Endothelial cell of umbilical vein (primary cell): ENCODE results near the gene SLC46A1. TPM values are rescaled to one million over a fixed set of nuclear protein-coding genes. Genes with fewer than 3 reads are reported as not detected.

ENCODE experiments used
- BruUV-seq: library from RNA; stranded (reverse); fragments of 400-500 nt; replicated peaks from 2 replicates; lab custom pipeline; 2021; lab: Mats Ljungman, UMichigan
- CTCF ChIA-PET: fragments of 300-600, 350-600 bp; sonication (Branson Sonifier 250); formaldehyde crosslinking; loops from one replicate; lab custom pipeline; 2021; ENCODE audit warnings: antibody characterized with exemption, inconsistent platforms; lab: Charles Lee
- POLR2A ChIA-PET: fragments of 300-600, 350-600 bp; sonication (Branson Sonifier 250); formaldehyde crosslinking; loops from one replicate; lab custom pipeline; 2021; ENCODE audit warnings: antibody characterized with exemption, inconsistent platforms; lab: Charles Lee
- DNase-seq: peaks from one replicate; pipeline ENCODE4 v3.0.0-alpha.2; 2011; ENCODE audit warnings: low read depth, low spot score
- FAIRE-seq: peaks from 2 replicates; lab custom pipeline; 2011; peaks lifted over from hg19 to GRCh38; lab: Jason Lieb, UNC
- H2AFZ ChIP-seq: 2 replicates; pipeline ENCODE4 v1.6.0; 2012; ENCODE audit warnings: low read depth, low read length, control low read depth, inconsistent platforms
- H3K27ac ChIP-seq: 2 replicates; pipeline ENCODE4 v1.5.1; 2011; ENCODE audit warnings: low read depth, mild to moderate bottlenecking, control low read depth, low read length, moderate library complexity; ENCODE audit not compliant: insufficient read depth
- H3K27me3 ChIP-seq, 2 experiments: 2 replicates each; pipeline versions ENCODE4 v1.6.0 to v1.6.1; 2011; ENCODE audit warnings: low read length in 2 of 2, mixed read lengths in 1 of 2; ENCODE audit not compliant: control insufficient read depth in 2 of 2, insufficient read depth in 2 of 2
- H3K36me3 ChIP-seq, 2 experiments: 2 replicates in 1 of 2; 3 replicates in 1 of 2; pipeline ENCODE4 v1.5.1; 2011; ENCODE audit warnings: low read length in 2 of 2, mild to moderate bottlenecking in 1 of 2, moderate library complexity in 1 of 2; ENCODE audit not compliant: control insufficient read depth in 2 of 2, insufficient read depth in 2 of 2; ENCODE audit errors: extremely low read depth in 1 of 2
- H3K4me1 ChIP-seq: 3 replicates; pipeline ENCODE4 v1.5.1; 2011; ENCODE audit warnings: mild to moderate bottlenecking, low read length; ENCODE audit not compliant: control insufficient read depth, insufficient read depth; ENCODE audit errors: extremely low read depth
- H3K4me2 ChIP-seq: 2 replicates; pipeline ENCODE4 v1.6.1; 2011; ENCODE audit warnings: low read length, control low read depth, mixed read lengths; ENCODE audit not compliant: insufficient read depth
- H3K4me3 ChIP-seq, 3 experiments: fragments of 200-600 bp in 1 of 3; sonication (generic), shearing (Covaris generic) in 1 of 3; replicated peaks in 1 of 3; 2 replicates each; pipeline ENCODE4 v1.5.1; 2011 to 2016; ENCODE audit warnings: control low read depth in 3 of 3, low read length in 3 of 3, mild to moderate bottlenecking in 2 of 3, inconsistent platforms in 1 of 3, low read depth in 1 of 3, moderate library complexity in 1 of 3; ENCODE audit not compliant: insufficient read depth in 1 of 3
- H3K79me2 ChIP-seq: 2 replicates; pipeline ENCODE4 v1.6.0; 2012; ENCODE audit warnings: low read length, inconsistent platforms; ENCODE audit not compliant: control insufficient read depth, insufficient read depth
- H3K9ac ChIP-seq: replicated peaks from 2 replicates; pipeline ENCODE3; 2011; ENCODE audit warnings: low read length, control low read depth; ENCODE audit not compliant: insufficient read depth; ENCODE audit errors: extremely low read depth
- H3K9me1 ChIP-seq: replicated peaks from 3 replicates; pipeline ENCODE4 v1.6.0; 2011; ENCODE audit warnings: mild to moderate bottlenecking, low read length; ENCODE audit not compliant: control insufficient read depth, insufficient read depth; ENCODE audit errors: extremely low read depth
- H3K9me3 ChIP-seq: replicated peaks from 2 replicates; pipeline ENCODE4 v1.5.1; 2012; ENCODE audit warnings: low read length, inconsistent platforms; ENCODE audit not compliant: control insufficient read depth, insufficient read depth
- H4K20me1 ChIP-seq: replicated peaks from 2 replicates; pipeline ENCODE3; 2011; ENCODE audit warnings: mild to moderate bottlenecking, low read length; ENCODE audit not compliant: control insufficient read depth, insufficient read depth; ENCODE audit errors: extremely low read depth
- CTCF ChIP-seq, 2 donors: IDR thresholded peaks; 1 replicate in 1 of 2; 2 replicates in 1 of 2; pipeline ENCODE4 v1.5.1; 2011; ENCODE audit warnings: low read length in 2 of 2, mild to moderate bottlenecking in 2 of 2, moderate library complexity in 2 of 2, control low read depth in 1 of 2, inconsistent platforms in 1 of 2, low read depth in 1 of 2; ENCODE audit not compliant: insufficient read depth in 1 of 2; ENCODE audit errors: extremely low read depth in 1 of 2
- EZH2 ChIP-seq: IDR thresholded peaks from 2 replicates; pipeline ENCODE4 v1.6.1; 2012; ENCODE audit warnings: borderline replicate concordance, low read depth, mild to moderate bottlenecking, moderate library complexity, low read length, inconsistent platforms; ENCODE audit not compliant: severe bottlenecking
- FOS ChIP-seq: IDR thresholded peaks from 2 replicates; pipeline ENCODE4 v1.6.1; 2011; ENCODE audit warnings: mild to moderate bottlenecking, low read length, moderate library complexity, borderline replicate concordance; ENCODE audit not compliant: insufficient read depth
- GATA2 ChIP-seq: IDR thresholded peaks from 2 replicates; pipeline ENCODE4 v1.7.0; 2011; ENCODE audit warnings: low read depth, mild to moderate bottlenecking, moderate library complexity, mixed read lengths, low read length; ENCODE audit not compliant: insufficient read length, insufficient read depth
- JUN ChIP-seq: IDR thresholded peaks from 2 replicates; pipeline ENCODE4 v1.6.1; 2011; ENCODE audit warnings: borderline replicate concordance, low read depth; ENCODE audit not compliant: insufficient read length, insufficient read depth
- MAX ChIP-seq: IDR thresholded peaks from 2 replicates; pipeline ENCODE4 v1.6.1; 2011; ENCODE audit not compliant: insufficient read depth, insufficient read length
- MYC ChIP-seq: IDR thresholded peaks from one replicate; pipeline ENCODE4 v1.6.1; 2011; ENCODE audit warnings: mild to moderate bottlenecking, low read depth, low read length
- POLR2A ChIP-seq: IDR thresholded peaks from 2 replicates; pipeline ENCODE4 v1.6.1; 2012; ENCODE audit warnings: low read depth, mild to moderate bottlenecking, control low read depth, low read length
- POLR2AphosphoS5 ChIP-seq: IDR thresholded peaks from 2 replicates; pipeline ENCODE4 v1.6.1; 2012; ENCODE audit warnings: low read depth, mild to moderate bottlenecking, control low read depth, low read length, moderate library complexity; ENCODE audit not compliant: insufficient read depth
- dilution Hi-C: fragments of 300-500 bp; cut with MboI; formaldehyde crosslinking; loops from one replicate; pipeline ENCODE4 v1.15.0; 2019; ENCODE audit warnings: low sequenced_read_pairs; ENCODE audit not compliant: extremely low pct_ligation_motif_present
- intact Hi-C: fragments of 100-400 bp; cut with micrococcal nuclease; formaldehyde crosslinking; loops from one replicate; pipeline ENCODE4 v1.10.0; 2022
- polyA plus RNA-seq, 4 experiments: library from polyadenylated mRNA; depleted of rRNA in 3 of 4; stranded (reverse) in 3 of 4; unstranded in 1 of 4; fragments of >200 nt; gene quantifications; 2 replicates each; pipeline versions ENCODE4 v1.2.1 to v1.2.3, GENCODE V29; 2011 to 2012; ENCODE audit warnings: missing spikeins in 1 of 4
- total RNA-seq: library from RNA; stranded (reverse); gene quantifications from 2 replicates; pipeline ENCODE4 v1.2.3, GENCODE V29; 2021

Gene SLC46A1
- total and polyA plus RNA-seq, 2 donors (not counting 3 experiments of a cell fraction or from before 2014, with no cell fraction given) = 2.6 to 4.1 TPM

DNA sequence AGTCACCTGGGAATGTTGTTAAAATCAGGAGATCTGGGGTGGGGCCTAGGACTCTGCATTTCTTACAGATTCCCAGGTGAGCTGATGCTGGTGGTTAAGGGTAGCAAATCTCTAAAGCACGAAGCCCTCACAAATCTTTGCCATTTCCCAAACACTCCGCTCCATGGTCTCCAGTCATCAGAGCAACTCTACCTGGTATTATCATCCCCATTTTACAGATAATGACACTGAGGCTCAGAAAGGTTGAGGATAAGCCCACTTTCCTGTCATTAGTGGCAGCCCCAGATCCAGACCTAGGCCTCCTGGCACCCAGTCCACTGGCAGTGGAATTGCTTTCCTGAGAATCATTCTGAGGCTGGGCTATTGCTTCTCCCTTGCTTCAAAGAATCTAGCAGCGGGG lies 8.7 kb downstream of the SLC46A1 start:
- dilution Hi-C loops = no loop called here
- Histone ChIP-seq H3K4me3 (no peak overlapping the region), H4K20me1 (no peaks in the 10 kb centered on the region), H3K27ac (no peak overlapping the region), H3K4me1 (peaks cover 7% of the 10 kb centered on the region), H3K27me3 (no peaks in the 10 kb centered on the region), H3K4me2 (no peak overlapping the region), H3K9me3 (no peaks in the 10 kb centered on the region), H2AFZ (no peak overlapping the region), H3K9me1 (no peaks in the 10 kb centered on the region), H3K36me3 (no peaks in the 10 kb centered on the region), H3K9ac (no peak overlapping the region), H3K79me2 (no peaks in the 10 kb centered on the region)
- intact Hi-C loops = no loop called here
- no peak for TF ChIP-seq MYC
- no peak for TF ChIP-seq MAX
- TF ChIP-seq EZH2 = no peak
- no peak for TF ChIP-seq JUN
- TF ChIP-seq POLR2A = no peak
- TF ChIP-seq POLR2AphosphoS5 = no peak
- FAIRE-seq (no peak), DNase-seq (no peak)
- CTCF ChIA-PET = interaction anchor here (0.6 to 3.0 kb wide), 3 partner anchors 13 to 19 kb away, joined by 5 to 11 read pairs (median 5); no protein-coding TSS in a partner anchor
- POLR2A ChIA-PET = no interaction called here
- BruUV-seq = no TSS peak

- DNase-seq (no peak), FAIRE-seq (no peak)
- H3K79me2 ChIP-seq = no peaks in the 10 kb centered on the region
- BruUV-seq = no TSS peak
- H3K9me3 ChIP-seq = no peaks in the 10 kb centered on the region
- ChIA-PET POLR2A (no interaction called here), CTCF (interaction anchor here (0.6 to 3.0 kb wide), 4 partner anchors 13 to 29 kb away, joined by 3 to 11 read pairs (median 5); no protein-coding TSS in a partner anchor)
- no peak overlapping the region for H3K27ac ChIP-seq
- no peak overlapping the region for H2AFZ ChIP-seq
- TF ChIP-seq MAX (no peak), GATA2 (no peak), POLR2A (no peak), MYC (no peak), JUN (no peak), POLR2AphosphoS5 (no peak), CTCF (IDR thresholded peaks at IDR 0.05; ENCODE audit: extremely low read depth in 1 of 2, insufficient read depth in 1 of 2, low read depth in 1 of 2, low read length in 2 of 2) (no peak), FOS (no peak), EZH2 (no peak)
- H3K4me1 ChIP-seq = peaks cover 4% of the 10 kb centered on the region
- H3K4me3 ChIP-seq = no peak overlapping the region
- dilution Hi-C loops = no loop called here
- intact Hi-C loops = no loop called here
- H3K9ac ChIP-seq = no peak overlapping the region
- H4K20me1 ChIP-seq = no peaks in the 10 kb centered on the region
- H3K27me3 ChIP-seq = no peaks in the 10 kb centered on the region
- H3K36me3 ChIP-seq = no peaks in the 10 kb centered on the region
- no peaks in the 10 kb centered on the region for H3K9me1 ChIP-seq
- no peak overlapping the region for H3K4me2 ChIP-seq
These were observed 9.3 kb downstream of the SLC46A1 start for GRCh38 chr17:28396635-28397239.
